HG02938 (cell line): ENCODE measurements around the gene TNFRSF14.
"Not testable (repeated sequence)": the region's sequence is repeated elsewhere in the genome, so short reads cannot be mapped to it uniquely, and the experiment has no call there.

Experiments
- ATAC-seq: cut with Tn5 transposase; IDR thresholded peaks from one replicate; pipeline ENCODE4 v1.9.1; 2021; ENCODE audit warnings: mild to moderate bottlenecking, moderate library complexity; ENCODE audit not compliant: unreplicated experiment

Gene TNFRSF14

DNA sequence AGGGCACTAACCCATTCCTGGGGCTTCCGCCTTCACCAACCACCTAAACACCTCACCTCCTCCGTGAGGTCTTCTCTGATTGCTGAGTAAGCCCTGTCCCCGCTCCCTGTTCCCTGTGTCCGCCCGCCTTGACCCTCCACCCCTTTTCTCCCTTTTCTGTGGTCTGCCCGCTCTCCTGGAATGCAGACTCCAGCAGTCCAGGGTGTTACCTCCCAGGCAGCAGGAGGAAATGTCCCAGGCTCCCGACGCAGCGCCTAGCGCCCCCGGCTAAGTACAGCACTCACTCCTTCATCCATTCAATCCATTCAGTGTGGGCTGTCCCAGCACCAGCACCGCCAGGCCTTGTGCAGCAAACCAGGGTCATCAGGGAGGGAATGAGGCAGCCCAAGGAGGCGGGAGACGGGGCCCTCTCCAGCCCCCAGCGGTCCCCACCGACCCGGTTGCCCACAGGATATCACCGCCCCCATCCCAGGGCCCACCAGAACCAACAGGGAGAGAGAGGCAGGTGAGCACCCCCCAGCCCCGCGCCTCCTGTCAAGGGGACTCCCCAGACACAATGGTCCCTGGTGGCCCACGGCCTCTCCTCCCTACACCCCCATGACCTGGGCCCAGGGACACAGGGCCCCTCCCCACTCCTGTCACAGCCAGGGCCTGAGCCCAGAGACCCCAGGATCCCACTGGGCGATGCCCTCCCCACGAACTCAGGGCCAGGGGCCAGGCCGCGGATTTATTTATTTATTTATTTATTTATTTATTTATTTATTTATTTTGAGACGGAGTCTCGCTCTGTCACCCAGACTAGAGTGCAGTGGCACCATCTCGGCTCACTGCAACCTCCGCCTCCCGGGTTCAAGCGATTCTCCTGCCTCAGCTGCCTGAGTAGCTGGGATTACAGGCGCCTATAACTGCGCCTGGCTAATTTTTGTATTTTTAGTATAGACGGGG, 10.2 kb downstream of the TNFRSF14 start:
- ATAC-seq: no peak

GRCh38 chr1:2567083-2567679, 11.0 kb downstream of the TNFRSF14 start:
- ATAC-seq: no peak

DNA sequence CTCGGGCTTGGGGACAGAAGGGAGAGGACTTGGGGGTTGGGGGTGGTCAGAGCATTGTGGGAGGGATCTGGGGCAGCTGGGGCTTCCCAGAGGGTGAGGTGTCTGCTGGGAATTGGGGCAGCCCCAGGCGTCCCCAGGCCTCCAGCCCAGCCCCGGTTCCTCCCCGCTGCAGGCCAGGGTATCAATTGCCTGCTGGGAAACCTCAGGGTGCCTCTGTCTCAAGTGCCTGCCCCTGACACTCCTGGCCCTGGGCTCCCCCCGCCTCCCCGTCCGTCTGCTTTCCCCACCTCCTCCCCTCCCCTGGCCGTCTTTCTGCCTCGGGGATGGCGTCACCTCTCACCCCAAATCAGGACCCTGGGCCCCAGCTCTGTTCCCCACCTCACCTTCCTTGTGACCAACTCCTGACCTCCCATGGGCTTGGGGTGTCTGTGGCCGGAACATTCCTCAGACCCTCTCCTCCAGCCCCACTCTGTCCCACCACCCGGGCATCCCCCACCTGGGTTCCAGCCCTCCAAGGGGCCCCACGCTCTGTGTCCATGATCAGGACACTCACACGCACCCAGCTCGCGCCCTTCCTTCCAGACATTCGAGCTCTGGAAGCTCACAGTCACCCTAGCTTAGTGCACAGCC, 12.1 kb downstream of the TNFRSF14 start:
- ATAC-seq: not testable (repeated sequence)

DNA sequence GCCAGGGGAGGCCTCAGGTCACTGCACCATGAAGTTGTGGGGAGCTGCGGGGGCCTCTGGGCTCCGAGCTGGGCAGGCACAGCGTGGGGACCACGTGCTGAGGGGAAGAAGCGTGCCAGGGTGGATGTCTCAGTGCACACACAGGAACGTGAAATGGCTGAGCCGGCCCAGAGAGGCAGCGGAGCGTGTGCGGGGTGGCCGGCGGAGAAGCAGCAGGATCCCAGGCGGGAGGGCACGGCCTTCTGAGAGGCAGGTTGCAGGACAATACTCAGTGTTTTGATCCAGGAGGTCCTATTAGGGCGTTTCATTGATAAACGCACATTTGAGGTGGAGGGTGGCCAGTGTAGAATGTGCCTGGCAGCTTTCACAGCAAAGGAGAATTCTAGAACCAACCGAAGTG, 12.9 kb downstream of the TNFRSF14 start:
- ATAC-seq: no peak

DNA sequence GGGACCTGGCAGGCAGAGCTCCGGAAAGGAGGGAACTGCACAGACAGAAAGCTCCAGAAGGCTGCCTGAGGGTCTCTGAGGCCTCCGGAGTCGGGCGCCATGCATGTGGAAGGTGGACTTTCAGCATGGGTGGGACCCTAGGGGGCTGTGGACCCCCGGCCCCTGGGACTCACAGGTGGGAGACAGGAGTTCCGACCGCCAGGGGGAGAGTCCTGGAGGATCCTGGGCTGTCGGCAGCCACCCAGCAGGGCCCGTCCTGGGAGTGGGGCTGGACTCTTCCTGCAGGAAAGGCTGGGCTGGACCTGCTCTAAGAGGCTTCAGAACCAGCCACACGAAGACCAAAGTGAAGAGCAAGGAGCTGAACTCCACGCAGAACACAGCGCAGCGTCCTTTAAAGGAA, 13.5 kb downstream of the TNFRSF14 start:
- not testable (repeated sequence) for ATAC-seq

GRCh38 chr1:2570332-2570731, 14.2 kb downstream of the TNFRSF14 start:
- ATAC-seq: no peak

- no peak for ATAC-seq
Measured at GRCh38 chr1:2571348-2571747, 15.2 kb downstream of the TNFRSF14 start.

GRCh38 chr1:2573250-2573920, 17.2 kb downstream of the TNFRSF14 start:
- ATAC-seq: no peak

GRCh38 chr1:2574350-2574749, 18.2 kb downstream of the TNFRSF14 start:
- ATAC-seq: no peak

GRCh38 chr1:2575801-2576663, 19.9 kb downstream of the TNFRSF14 start:
- no peak for ATAC-seq

DNA sequence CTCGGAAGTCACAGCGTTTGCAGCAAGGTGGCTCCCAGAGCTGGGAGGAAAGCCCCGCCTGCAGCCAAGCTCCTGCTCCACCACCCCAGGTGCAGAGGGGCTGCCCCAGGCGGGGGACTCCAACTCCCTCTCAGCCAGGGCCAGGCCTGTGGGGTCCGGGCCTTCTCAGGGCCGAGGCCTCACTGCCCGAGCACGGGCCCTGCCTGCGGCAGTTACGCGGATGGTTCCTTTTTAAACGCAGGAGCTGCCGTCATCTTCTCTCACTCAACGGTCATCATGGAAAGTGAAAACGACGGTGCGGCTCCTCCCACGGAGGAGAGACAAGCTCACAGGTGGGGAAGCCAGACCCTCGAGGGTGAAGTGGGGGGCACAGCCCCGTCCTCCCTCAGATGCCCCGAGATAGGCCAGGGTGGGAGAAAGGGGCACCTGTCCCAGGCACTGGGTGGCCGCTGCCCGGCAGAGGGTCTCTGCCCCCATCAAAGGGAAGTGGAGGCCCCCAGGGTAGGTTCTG, 21.4 kb downstream of the TNFRSF14 start:
- ATAC-seq: not testable (repeated sequence)

DNA sequence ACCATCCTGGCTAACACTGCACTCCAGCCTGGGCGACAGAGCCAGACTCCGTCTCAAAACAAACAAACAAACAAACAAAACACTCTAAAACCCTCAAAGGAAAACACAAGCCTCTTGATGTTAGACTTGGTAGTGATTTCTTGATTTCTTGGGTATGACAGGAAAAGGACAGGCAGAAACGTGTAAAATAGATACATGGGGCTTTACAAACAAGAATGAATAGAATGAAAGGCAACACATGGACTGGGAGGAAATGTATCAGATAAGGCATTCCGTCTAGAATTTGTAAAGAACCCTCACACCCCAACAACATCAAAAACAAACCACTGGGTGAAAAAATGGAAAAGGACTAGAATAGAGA, 22.6 kb downstream of the TNFRSF14 start:
- ATAC-seq: no peak

- ATAC-seq: no peak
Measured at GRCh38 chr1:2580691-2581090, 24.5 kb downstream of the TNFRSF14 start.

- ATAC-seq: no peak
Measured at GRCh38 chr1:2582391-2582790, 26.2 kb downstream of the TNFRSF14 start.

GRCh38 chr1:2583331-2583791, 27.2 kb downstream of the TNFRSF14 start:
- ATAC-seq: no peak

- ATAC-seq: no peak
Measured at GRCh38 chr1:2583871-2584351, 27.7 kb downstream of the TNFRSF14 start.

DNA sequence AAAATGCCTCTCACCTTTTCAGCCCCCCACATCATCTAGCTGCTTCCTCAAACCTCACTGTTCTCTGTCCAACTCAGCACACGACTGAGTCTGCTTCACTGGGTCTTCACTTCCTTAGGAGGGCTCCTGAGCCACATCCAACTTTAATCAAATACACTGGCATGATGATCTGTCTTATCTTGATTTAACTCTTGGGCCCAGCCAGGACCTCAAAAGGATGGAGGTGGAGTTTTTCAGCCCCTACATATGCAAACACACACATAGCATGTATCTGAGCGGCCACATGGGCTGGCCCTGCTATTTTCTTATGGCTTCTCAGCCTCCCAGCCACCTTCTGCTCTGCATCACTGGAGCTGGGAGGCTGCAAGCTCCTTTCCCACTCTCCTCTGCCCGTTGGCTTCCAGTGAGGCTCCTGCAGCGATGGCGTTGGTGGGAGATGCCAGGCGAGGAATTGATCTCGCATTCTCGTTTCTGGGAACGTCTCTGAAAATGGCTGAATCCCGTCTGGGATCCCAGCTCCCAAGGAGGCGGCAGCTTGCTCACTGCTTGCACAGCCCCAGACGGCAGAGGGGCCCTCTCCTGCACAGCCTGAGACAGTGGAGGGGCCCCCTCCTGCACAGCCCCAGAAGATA, 28.6 kb downstream of the TNFRSF14 start:
- no peak for ATAC-seq

- ATAC-seq: peak; percentile 48
Measured at GRCh38 chr1:2585318-2586092, 29.3 kb downstream of the TNFRSF14 start.
